Measurements from ENCODE around the gene CHID1. TPM values are rescaled to one million over a fixed set of nuclear protein-coding genes. Genes with fewer than 3 reads are reported as not detected.

Gene CHID1
- total and polyA plus RNA-seq, 3 donors from 2014 or later = 134 to 176 (median 146) TPM

- H3K9me3 ChIP-seq = no peaks in the 10 kb centered on the region
- intact Hi-C loops (cut with DNase I; ENCODE audit: low total_unique reads) = no loop called here
- no peaks in the 10 kb centered on the region for H3K27me3 ChIP-seq
- H3K4me1 ChIP-seq = peaks cover 8% of the 10 kb centered on the region
- no peaks in the 10 kb centered on the region for H3K36me3 ChIP-seq (ENCODE audit: low read depth, missing control alignments)
- no peak for DNase-seq
- H3K27ac ChIP-seq = no peak overlapping the region
- WGBS, 2 donors = 88% methylated on average over 12 of the region's 13 CpGs; no CpG with 5 or more reads in 1 of the 2 donors
- no peak for TF ChIP-seq POLR2A (IDR thresholded peaks at IDR 0.05)
- TF ChIP-seq, protein P1, sequence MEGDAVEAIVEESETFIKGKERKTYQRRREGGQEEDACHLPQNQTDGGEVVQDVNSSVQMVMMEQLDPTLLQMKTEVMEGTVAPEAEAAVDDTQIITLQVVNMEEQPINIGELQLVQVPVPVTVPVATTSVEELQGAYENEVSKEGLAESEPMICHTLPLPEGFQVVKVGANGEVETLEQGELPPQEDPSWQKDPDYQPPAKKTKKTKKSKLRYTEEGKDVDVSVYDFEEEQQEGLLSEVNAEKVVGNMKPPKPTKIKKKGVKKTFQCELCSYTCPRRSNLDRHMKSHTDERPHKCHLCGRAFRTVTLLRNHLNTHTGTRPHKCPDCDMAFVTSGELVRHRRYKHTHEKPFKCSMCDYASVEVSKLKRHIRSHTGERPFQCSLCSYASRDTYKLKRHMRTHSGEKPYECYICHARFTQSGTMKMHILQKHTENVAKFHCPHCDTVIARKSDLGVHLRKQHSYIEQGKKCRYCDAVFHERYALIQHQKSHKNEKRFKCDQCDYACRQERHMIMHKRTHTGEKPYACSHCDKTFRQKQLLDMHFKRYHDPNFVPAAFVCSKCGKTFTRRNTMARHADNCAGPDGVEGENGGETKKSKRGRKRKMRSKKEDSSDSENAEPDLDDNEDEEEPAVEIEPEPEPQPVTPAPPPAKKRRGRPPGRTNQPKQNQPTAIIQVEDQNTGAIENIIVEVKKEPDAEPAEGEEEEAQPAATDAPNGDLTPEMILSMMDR (IDR thresholded peaks at IDR 0.05) = no peak
- no peak overlapping the region for H3K4me3 ChIP-seq
These were observed 17.5 kb downstream of the CHID1 start for GRCh38 chr11:893008-893654.

- WGBS, 2 donors = 80 to 84% methylated on average over 8 to 27 of the region's 27 CpGs
- no peaks in the 10 kb centered on the region for H3K36me3 ChIP-seq (ENCODE audit: low read depth, missing control alignments)
- H3K27ac ChIP-seq = no peak overlapping the region
- no peaks in the 10 kb centered on the region for H3K27me3 ChIP-seq
- DNase-seq = no peak
- TF ChIP-seq, protein P1 (IDR thresholded peaks at IDR 0.05) = no peak
- TF ChIP-seq POLR2A (IDR thresholded peaks at IDR 0.05) = no peak
- H3K9me3 ChIP-seq = no peaks in the 10 kb centered on the region
- H3K4me1 ChIP-seq = no peaks in the 10 kb centered on the region
- no peak overlapping the region for H3K4me3 ChIP-seq
- intact Hi-C loops (cut with DNase I; ENCODE audit: low total_unique reads) = no loop called here
These were observed 19.6 kb downstream of the CHID1 start for GRCh38 chr11:890794-891540.

- WGBS, 2 donors = 87 to 90% methylated on average over 16 to 32 of the region's 32 CpGs
These were observed 20.7 kb downstream of the CHID1 start for GRCh38 chr11:889687-890475.

DNA sequence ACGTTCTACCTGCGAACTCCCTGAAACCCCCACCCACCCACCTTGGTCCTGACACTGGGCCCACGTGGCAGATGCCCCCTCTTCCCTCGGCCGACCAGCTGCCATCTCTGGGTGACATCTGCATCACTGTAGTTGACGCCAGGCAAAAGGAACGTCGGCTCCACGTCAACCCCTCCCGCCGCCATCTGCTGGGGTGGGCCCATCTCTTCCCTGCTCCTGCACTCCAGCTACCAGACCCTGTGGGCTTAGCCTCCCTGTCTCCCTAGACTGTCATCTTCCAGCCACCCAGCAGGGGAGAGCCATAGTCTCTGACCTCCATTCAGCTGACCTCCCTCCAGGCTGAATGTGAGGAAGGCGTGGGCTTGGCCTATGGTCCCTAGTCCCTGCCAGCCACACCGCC is 21.4 kb downstream of the CHID1 start:
- no peak for TF ChIP-seq POLR2A (IDR thresholded peaks at IDR 0.05)
- TF ChIP-seq, protein P1 (IDR thresholded peaks at IDR 0.05) = no peak
- DNase-seq = no peak
- intact Hi-C loops (cut with DNase I; ENCODE audit: low total_unique reads) = no loop called here
- H3K4me1 ChIP-seq = no peaks in the 10 kb centered on the region
- no peaks in the 10 kb centered on the region for H3K9me3 ChIP-seq
- no peaks in the 10 kb centered on the region for H3K36me3 ChIP-seq (ENCODE audit: low read depth, missing control alignments)
- no peak overlapping the region for H3K27ac ChIP-seq
- 95 to 98% methylated on average over 13 of the region's 13 CpGs for WGBS, 2 donors
- no peaks in the 10 kb centered on the region for H3K27me3 ChIP-seq
- no peak overlapping the region for H3K4me3 ChIP-seq

More at GRCh38 chr11:889687-890475, 20.7 kb downstream of the CHID1 start:
- Histone ChIP-seq H3K27me3 (no peaks in the 10 kb centered on the region), H3K4me1 (no peaks in the 10 kb centered on the region), H3K4me3 (no peak overlapping the region), H3K9me3 (no peaks in the 10 kb centered on the region), H3K36me3 (ENCODE audit: low read depth, missing control alignments) (no peaks in the 10 kb centered on the region), H3K27ac (no peak overlapping the region)
- intact Hi-C loops (cut with DNase I; ENCODE audit: low total_unique reads) = no loop called here
- DNase-seq = no peak
- TF ChIP-seq, protein P1 (IDR thresholded peaks at IDR 0.05) = no peak
- no peak for TF ChIP-seq POLR2A (IDR thresholded peaks at IDR 0.05)
